Measurements from ENCODE around the gene HSD3B7. TPM values are rescaled to one million over a fixed set of nuclear protein-coding genes. Genes with fewer than 3 reads are reported as not detected.
A peak's percentile ranks its signal among the peaks of the same experiment; 100 is the strongest.

HSD3B7 gene
- total and polyA plus RNA-seq, 2 of the 8 experiments (the other 6 are each of a cell fraction or from before 2014, with no cell fraction given), result 2.9 to 6.6 TPM

GRCh38 chr16:30957456-30958174, 27.4 kb upstream of the HSD3B7 start, which contains the start of gene SETD1A:
SETD1A (plus strand) TSS chr16:30957754; CDS start chr16:30958732, 978 bp downstream.
- H4K8ac ChIP-seq (ENCODE audit: extremely low read depth, insufficient read depth, low read length), result peak within 1 kb of the TSS; percentile 100
- H4K5ac ChIP-seq (ENCODE audit: insufficient read length, low read depth, low read length), result peak within 1 kb of the TSS; percentile 85
- no peak within 1 kb of the TSS for H2BK120ac ChIP-seq (replicated peaks; ENCODE audit: low read depth, low read length)
- H3K9ac ChIP-seq (replicated peaks in 1 of 4; ENCODE audit: extremely low read depth in 1 of 4, low read depth in 3 of 4, low read length in 3 of 4), result peak within 1 kb of the TSS; percentile 92 to 100 (median 98)
- peak within 1 kb of the TSS; percentile 60 to 96 (median 90) for H3K4me3 ChIP-seq (ENCODE audit: extremely low read depth in 1 of 4, insufficient read depth in 2 of 4, low read depth in 3 of 4, low read length in 4 of 4)
- peak within 1 kb of the TSS; percentile 71; the same call in 1 of the 2 replicates for H2BK12ac ChIP-seq (ENCODE audit: low read depth, low read length)
- peak within 1 kb of the TSS; percentile 86 for H3K4ac ChIP-seq (replicated peaks; ENCODE audit: insufficient read length, low read depth, low read length)
- peaks cover 9% of the 10 kb centered on the region for H3K79me1 ChIP-seq (ENCODE audit: low read depth, low read length)
- H4K91ac ChIP-seq (replicated peaks; ENCODE audit: insufficient read length, low read length), result peak within 1 kb of the TSS; percentile 92
- DNase-seq (ENCODE audit: low read depth in 1 of 2, low spot score in 2 of 2), result peak in 1 of 2 experiments; percentile 96
- POLR2A ChIA-PET (ENCODE audit: partially characterized antibody), result interaction anchor here (0.5 to 2.9 kb wide), 13 partner anchors 8 to 464 kb away, joined by 3 to 25 read pairs (median 3); partner anchors contain the start of genes ORAI3, ZNF646 and ZNF668
- H2AFZ ChIP-seq (ENCODE audit: low read length), result peak within 1 kb of the TSS; percentile 98
- H2BK5ac ChIP-seq (ENCODE audit: low read depth, low read length), result peak within 1 kb of the TSS; percentile 96
- CTCF ChIA-PET (ENCODE audit: partially characterized antibody), result no interaction called here
- H3K36me3 ChIP-seq (ENCODE audit: control insufficient read depth in 2 of 4, insufficient read depth in 4 of 4, low read length in 3 of 4), result peaks cover 24 to 33% (median 30%) of the 10 kb centered on the region in 4 experiments
- H2BK15ac ChIP-seq (ENCODE audit: low read length), result no peak within 1 kb of the TSS; the same call in 1 of the 2 replicates
- no peak within 1 kb of the TSS for H3K14ac ChIP-seq (ENCODE audit: insufficient read length)
- no peaks in the 10 kb centered on the region; the same call in 1 of the 2 replicates for H3K23me2 ChIP-seq (ENCODE audit: low read depth, low read length)
- peak within 1 kb of the TSS; percentile 54 to 81 for H3K4me2 ChIP-seq (ENCODE audit: insufficient read depth in 1 of 2, low read depth in 2 of 2, low read length in 2 of 2)
- no peaks in the 10 kb centered on the region for H3K27me3 ChIP-seq (replicated peaks in 1 of 4; ENCODE audit: control insufficient read depth in 3 of 4, extremely low read depth in 1 of 4, insufficient read depth in 3 of 4, low read length in 3 of 4)
- peaks cover 0 to 17% of the 10 kb centered on the region in 2 experiments; a peak in 3 of 4 replicates for H3K79me2 ChIP-seq (ENCODE audit: control insufficient read depth in 1 of 2, insufficient read depth in 2 of 2, low read length in 2 of 2)
- H3K4me1 ChIP-seq (replicated peaks in 1 of 4; ENCODE audit: control insufficient read depth in 3 of 4, insufficient read depth in 4 of 4, low read length in 3 of 4), result peaks cover 0 to 9% (median 2%) of the 10 kb centered on the region in 4 experiments; a peak in 3 of 7 replicates
- FAIRE-seq, result no peak
- no peak within 1 kb of the TSS; the same call in 1 of the 2 replicates for H2BK20ac ChIP-seq (ENCODE audit: low read length)
- H2AK5ac ChIP-seq (ENCODE audit: low read depth, low read length), result no peak within 1 kb of the TSS; the same call in 1 of the 2 replicates
- WGBS, 2 experiments (ENCODE audit: extremely low coverage in 1 of 2, insufficient coverage in 1 of 2, insufficient read length in 1 of 2, insufficient replicate concordance in 2 of 2, low coverage in 1 of 2, low lambda C conversion rate in 2 of 2, missing lambda C conversion rate in 1 of 2), result 1% methylated on average over 34 of the region's 85 CpGs; no CpG with 5 or more reads in 1 of the 2 experiments
- H3K9me3 ChIP-seq (ENCODE audit: insufficient read depth in 2 of 2, low read depth in 1 of 2, low read length in 1 of 2), result no peaks in the 10 kb centered on the region
- H3K23ac ChIP-seq (ENCODE audit: insufficient read length), result no peak within 1 kb of the TSS
- H3K18ac ChIP-seq (ENCODE audit: extremely low read depth, low read length), result peak within 1 kb of the TSS; percentile 89
- peaks cover 12 to 18% of the 10 kb centered on the region in 2 experiments for H4K20me1 ChIP-seq (replicated peaks in 1 of 2; ENCODE audit: control insufficient read depth in 1 of 2, insufficient read depth in 2 of 2, low read length in 2 of 2)
- peak within 1 kb of the TSS; percentile 90 for H3K56ac ChIP-seq (replicated peaks; ENCODE audit: insufficient read length, low read depth, low read length)
- H3K27ac ChIP-seq (ENCODE audit: low read depth, low read length), result peak within 1 kb of the TSS; percentile 100
- TF ChIP-seq GABPA (IDR thresholded peaks at IDR 0.05; ENCODE audit: borderline replicate concordance, insufficient read depth, low read length) (no peak), RBBP5 (IDR thresholded peaks at IDR 0.05; ENCODE audit: borderline replicate concordance, low read depth, low read length) (peak; percentile 46; the same call in 1 of the 2 replicates), POLR2A (IDR thresholded peaks at IDR 0.05; ENCODE audit: control extremely low read depth in 1 of 2, low read depth in 2 of 2, low read length in 2 of 2) (peak in 1 of 2 experiments; percentile 54; a peak in 1 of 3 replicates), SRF (IDR thresholded peaks at IDR 0.05; ENCODE audit: low read depth, low read length) (no peak), BCL11A (IDR thresholded peaks at IDR 0.05; ENCODE audit: low read depth in 2 of 2, low read length in 2 of 2) (no peak), TAF1 (IDR thresholded peaks at IDR 0.05; ENCODE audit: low read depth, low read length) (peak; percentile 77), PHF8 (conservative IDR thresholded peaks at IDR 0.05; ENCODE audit: low read depth, low read length) (peak; percentile 60), SP1 (IDR thresholded peaks at IDR 0.05; ENCODE audit: low read depth, low read length) (peak; percentile 76; the same call in 1 of the 2 replicates), MAX (IDR thresholded peaks at IDR 0.05) (peak; percentile 81), EP300 (IDR thresholded peaks at IDR 0.05; ENCODE audit: borderline replicate concordance in 1 of 2, low read depth in 2 of 2, low read length in 2 of 2) (peak in 1 of 2 experiments; percentile 98; a peak in 1 of 3 replicates), CBX8 (IDR thresholded peaks at IDR 0.05; ENCODE audit: borderline replicate concordance, low read depth, low read length) (no peak)

Measured in H1 (cell line).